ENCODE results near the gene ATG2A. TPM values are rescaled to one million over a fixed set of nuclear protein-coding genes. Genes with fewer than 3 reads are reported as not detected.
A peak's percentile ranks its signal among the peaks of the same experiment; 100 is the strongest.

Gene ATG2A
- total RNA-seq, 1 donor from 2014 or later: 28.7 TPM

DNA sequence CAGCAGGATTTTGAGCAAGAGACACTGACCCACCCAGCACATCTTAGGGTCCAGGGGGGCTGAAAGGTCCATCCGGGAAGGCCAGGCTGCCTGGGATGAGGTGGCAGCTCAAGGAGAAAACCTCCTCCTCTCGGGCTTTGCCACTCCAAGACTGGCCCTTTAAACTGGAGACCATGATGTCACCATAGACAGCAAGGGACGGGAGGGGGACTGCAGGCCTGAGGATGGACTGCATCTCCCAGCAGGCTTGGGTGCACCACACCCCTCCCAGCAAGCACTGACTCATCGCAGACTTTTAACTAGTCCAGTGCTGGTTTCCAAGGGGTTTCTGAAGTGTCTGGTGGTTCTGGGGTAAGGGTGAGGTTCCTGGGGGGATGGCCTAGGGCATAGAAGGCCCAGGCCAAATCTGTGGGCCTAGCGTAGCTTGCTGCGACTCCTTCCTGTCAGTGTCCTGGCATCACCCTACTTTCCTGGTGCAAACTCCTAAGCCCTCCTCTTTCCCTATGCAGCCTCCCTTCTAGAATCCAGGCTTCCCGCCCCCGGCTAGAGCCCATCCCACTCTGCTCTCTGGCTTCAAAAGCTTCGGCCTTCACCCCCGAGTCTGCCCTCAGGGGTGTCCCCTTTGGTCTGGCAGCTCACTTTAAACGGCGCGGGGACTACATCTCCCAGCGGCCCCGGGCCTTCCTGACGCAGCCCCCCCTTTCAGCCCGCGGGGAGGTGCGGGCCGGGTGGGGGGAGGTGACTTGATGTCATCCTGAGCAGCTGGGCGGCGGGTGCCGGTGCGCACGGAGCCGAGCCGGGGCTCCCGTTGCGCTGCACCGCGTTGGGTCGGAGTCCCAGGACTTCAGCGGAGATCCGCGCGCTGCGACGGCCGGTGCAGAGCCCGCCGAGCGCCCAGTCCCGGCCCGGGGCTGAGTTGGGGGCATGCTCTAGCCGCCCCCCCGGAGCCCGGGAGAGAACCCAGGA is 7.2 kb upstream of the ATG2A start, which contains the start of gene PPP2R5B:
TSS of gene PPP2R5B (plus strand) at position 746 of the 966 bp plus-strand sequence. CDS start 1,046 bp downstream, outside the sequence.
- Mint-ChIP-seq H3K4me3 (ENCODE audit: unreplicated experiment) (peak within 1 kb of the TSS; percentile 95), H3K9me3 (ENCODE audit: unreplicated experiment) (no peaks in the 10 kb centered on the region), H3K36me3 (ENCODE audit: unreplicated experiment) (peaks cover 8% of the 10 kb centered on the region), H3K27ac (ENCODE audit: unreplicated experiment) (peak within 1 kb of the TSS; percentile 99), H3K27me3 (ENCODE audit: unreplicated experiment) (no peaks in the 10 kb centered on the region), H3K4me1 (ENCODE audit: unreplicated experiment) (peaks cover 25% of the 10 kb centered on the region)
- peak; percentile 94 for DNase-seq (ENCODE audit: extremely low spot score, unreplicated experiment)
- TF ChIP-seq, protein P1, sequence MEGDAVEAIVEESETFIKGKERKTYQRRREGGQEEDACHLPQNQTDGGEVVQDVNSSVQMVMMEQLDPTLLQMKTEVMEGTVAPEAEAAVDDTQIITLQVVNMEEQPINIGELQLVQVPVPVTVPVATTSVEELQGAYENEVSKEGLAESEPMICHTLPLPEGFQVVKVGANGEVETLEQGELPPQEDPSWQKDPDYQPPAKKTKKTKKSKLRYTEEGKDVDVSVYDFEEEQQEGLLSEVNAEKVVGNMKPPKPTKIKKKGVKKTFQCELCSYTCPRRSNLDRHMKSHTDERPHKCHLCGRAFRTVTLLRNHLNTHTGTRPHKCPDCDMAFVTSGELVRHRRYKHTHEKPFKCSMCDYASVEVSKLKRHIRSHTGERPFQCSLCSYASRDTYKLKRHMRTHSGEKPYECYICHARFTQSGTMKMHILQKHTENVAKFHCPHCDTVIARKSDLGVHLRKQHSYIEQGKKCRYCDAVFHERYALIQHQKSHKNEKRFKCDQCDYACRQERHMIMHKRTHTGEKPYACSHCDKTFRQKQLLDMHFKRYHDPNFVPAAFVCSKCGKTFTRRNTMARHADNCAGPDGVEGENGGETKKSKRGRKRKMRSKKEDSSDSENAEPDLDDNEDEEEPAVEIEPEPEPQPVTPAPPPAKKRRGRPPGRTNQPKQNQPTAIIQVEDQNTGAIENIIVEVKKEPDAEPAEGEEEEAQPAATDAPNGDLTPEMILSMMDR (IDR thresholded peaks at IDR 0.05): no peak

DNA sequence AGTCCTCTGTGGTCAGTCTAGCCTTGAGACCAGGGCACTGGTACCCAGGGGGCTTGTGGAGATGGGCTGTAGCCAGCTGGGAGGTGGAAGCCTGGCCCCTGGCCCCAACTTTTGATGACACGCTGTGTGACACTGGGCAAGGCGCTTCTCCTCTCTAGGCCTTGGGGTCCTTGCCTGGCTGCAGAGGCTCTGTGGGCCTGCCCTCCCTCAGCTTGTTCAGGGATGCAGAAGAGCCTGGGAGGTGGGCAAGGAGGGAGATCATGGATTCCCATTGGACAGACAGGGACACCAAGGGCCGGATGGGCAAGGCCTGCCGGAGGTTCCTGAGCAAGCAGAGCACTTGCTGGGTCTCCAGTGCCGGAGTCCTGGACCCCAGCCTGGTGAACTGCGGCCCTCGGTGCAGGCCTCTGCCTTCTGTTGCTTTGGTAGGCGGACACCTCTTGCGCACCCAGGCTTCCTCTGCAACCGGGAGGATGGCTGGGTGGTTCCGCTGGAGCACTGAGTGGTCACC is 6.2 kb upstream of the ATG2A start:
- TF ChIP-seq, protein P1 (IDR thresholded peaks at IDR 0.05): no peak
- DNase-seq (ENCODE audit: extremely low spot score, unreplicated experiment): no peak
- H3K27me3 Mint-ChIP-seq (ENCODE audit: unreplicated experiment): no peaks in the 10 kb centered on the region
- H3K4me1 Mint-ChIP-seq (ENCODE audit: unreplicated experiment): peaks cover 28% of the 10 kb centered on the region
- peak overlapping the region; percentile 99 for H3K27ac Mint-ChIP-seq (ENCODE audit: unreplicated experiment)
- peaks cover 8% of the 10 kb centered on the region for H3K36me3 Mint-ChIP-seq (ENCODE audit: unreplicated experiment)
- no peak overlapping the region for H3K4me3 Mint-ChIP-seq (ENCODE audit: unreplicated experiment)
- no peaks in the 10 kb centered on the region for H3K9me3 Mint-ChIP-seq (ENCODE audit: unreplicated experiment)

DNA sequence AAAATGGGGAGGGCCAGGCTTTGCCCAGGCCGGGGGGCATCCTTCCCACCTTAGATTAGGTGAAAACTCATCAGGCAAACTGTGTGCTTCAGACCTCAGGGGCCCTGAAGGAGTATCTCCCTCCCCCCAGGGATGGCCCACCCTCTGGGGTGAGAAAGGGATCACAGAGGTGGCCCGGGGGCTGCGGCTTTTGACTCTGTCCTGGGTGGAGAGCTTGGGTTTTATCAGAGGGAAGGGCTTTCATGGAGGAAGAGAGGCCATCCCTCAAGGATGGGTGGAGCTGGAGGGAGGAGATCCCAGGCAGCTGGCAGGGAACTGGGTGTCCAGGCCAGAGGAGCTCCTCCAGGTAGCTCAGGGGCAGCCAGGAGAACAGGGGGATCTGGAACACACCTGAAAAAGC is 4.4 kb upstream of the ATG2A start:
- H3K27me3 Mint-ChIP-seq (ENCODE audit: unreplicated experiment): no peaks in the 10 kb centered on the region
- H3K27ac Mint-ChIP-seq (ENCODE audit: unreplicated experiment): no peak overlapping the region
- peaks cover 34% of the 10 kb centered on the region for H3K4me1 Mint-ChIP-seq (ENCODE audit: unreplicated experiment)
- H3K4me3 Mint-ChIP-seq (ENCODE audit: unreplicated experiment): no peak overlapping the region
- no peaks in the 10 kb centered on the region for H3K36me3 Mint-ChIP-seq (ENCODE audit: unreplicated experiment)
- H3K9me3 Mint-ChIP-seq (ENCODE audit: unreplicated experiment): no peaks in the 10 kb centered on the region
- DNase-seq (ENCODE audit: extremely low spot score, unreplicated experiment): no peak
- TF ChIP-seq, protein P1 (IDR thresholded peaks at IDR 0.05): no peak

DNA sequence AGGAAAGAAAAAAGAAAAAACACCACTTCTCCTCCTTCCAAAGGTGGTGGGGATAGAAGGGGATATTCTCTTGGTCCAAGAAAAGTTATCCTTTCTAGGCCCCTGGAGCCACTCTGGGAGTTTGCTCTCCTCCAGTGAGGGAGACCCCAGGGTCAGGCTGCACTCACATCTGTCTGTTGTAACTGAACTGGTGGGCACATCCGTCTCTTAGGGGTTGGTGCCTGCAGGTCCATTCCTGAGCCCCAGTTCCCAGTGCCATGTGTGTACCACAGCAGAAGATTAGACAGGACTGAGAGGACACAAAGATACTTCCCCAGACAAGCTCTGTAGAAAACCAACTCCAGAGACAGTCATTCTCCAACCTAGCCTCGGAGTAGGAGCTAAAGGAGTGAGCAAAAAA is 3.1 kb upstream of the ATG2A start:
- Mint-ChIP-seq H3K4me3 (ENCODE audit: unreplicated experiment) (no peak overlapping the region), H3K4me1 (ENCODE audit: unreplicated experiment) (peaks cover 33% of the 10 kb centered on the region), H3K9me3 (ENCODE audit: unreplicated experiment) (no peaks in the 10 kb centered on the region), H3K27me3 (ENCODE audit: unreplicated experiment) (no peaks in the 10 kb centered on the region), H3K27ac (ENCODE audit: unreplicated experiment) (no peak overlapping the region), H3K36me3 (ENCODE audit: unreplicated experiment) (no peaks in the 10 kb centered on the region)
- no peak for DNase-seq (ENCODE audit: extremely low spot score, unreplicated experiment)
- TF ChIP-seq, protein P1 (IDR thresholded peaks at IDR 0.05): no peak

DNA sequence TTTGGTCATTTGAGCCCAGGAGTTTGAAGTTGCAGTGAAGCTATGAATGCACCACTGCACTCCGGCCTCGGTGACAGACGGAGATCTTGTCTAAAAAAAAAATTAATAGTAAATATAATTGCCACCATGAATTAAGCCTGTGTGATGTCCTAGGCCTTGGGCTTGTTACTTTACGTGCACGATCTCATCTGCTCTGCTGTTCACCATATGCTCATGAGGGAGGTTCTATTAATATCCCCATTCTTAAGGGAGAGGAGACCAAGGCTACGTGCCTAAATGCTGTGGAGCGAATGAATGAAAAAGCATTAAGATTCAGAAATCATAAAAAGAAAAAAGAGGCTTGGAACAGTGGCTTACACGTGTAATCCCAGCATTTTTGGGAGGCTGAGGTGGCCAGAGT is 2.6 kb upstream of the ATG2A start:
- no peak for DNase-seq (ENCODE audit: extremely low spot score, unreplicated experiment)
- H3K27ac Mint-ChIP-seq (ENCODE audit: unreplicated experiment): no peak overlapping the region
- H3K36me3 Mint-ChIP-seq (ENCODE audit: unreplicated experiment): no peaks in the 10 kb centered on the region
- TF ChIP-seq, protein P1 (IDR thresholded peaks at IDR 0.05): no peak
- no peaks in the 10 kb centered on the region for H3K27me3 Mint-ChIP-seq (ENCODE audit: unreplicated experiment)
- no peak overlapping the region for H3K4me3 Mint-ChIP-seq (ENCODE audit: unreplicated experiment)
- peaks cover 31% of the 10 kb centered on the region for H3K4me1 Mint-ChIP-seq (ENCODE audit: unreplicated experiment)
- no peaks in the 10 kb centered on the region for H3K9me3 Mint-ChIP-seq (ENCODE audit: unreplicated experiment)
